Endothelial cell of umbilical vein (primary cell): Measurements from ENCODE around the gene VASH2. TPM values are rescaled to one million over a fixed set of nuclear protein-coding genes. Genes with fewer than 3 reads are reported as not detected.

Experiments used
- BruUV-seq: library from RNA; stranded (reverse); fragments of 400-500 nt; replicated peaks from 2 replicates; lab custom pipeline; 2021; lab: Mats Ljungman, UMichigan
- CTCF ChIA-PET: fragments of 300-600, 350-600 bp; sonication (Branson Sonifier 250); formaldehyde crosslinking; loops from one replicate; lab custom pipeline; 2021; ENCODE audit warnings: antibody characterized with exemption, inconsistent platforms; lab: Charles Lee
- POLR2A ChIA-PET: fragments of 300-600, 350-600 bp; sonication (Branson Sonifier 250); formaldehyde crosslinking; loops from one replicate; lab custom pipeline; 2021; ENCODE audit warnings: antibody characterized with exemption, inconsistent platforms; lab: Charles Lee
- DNase-seq: peaks from one replicate; pipeline ENCODE4 v3.0.0-alpha.2; 2011; ENCODE audit warnings: low read depth, low spot score
- FAIRE-seq: peaks from 2 replicates; lab custom pipeline; 2011; peaks lifted over from hg19 to GRCh38; lab: Jason Lieb, UNC
- H2AFZ ChIP-seq: 2 replicates; pipeline ENCODE4 v1.6.0; 2012; ENCODE audit warnings: low read depth, low read length, control low read depth, inconsistent platforms
- H3K27ac ChIP-seq: 2 replicates; pipeline ENCODE4 v1.5.1; 2011; ENCODE audit warnings: low read depth, mild to moderate bottlenecking, control low read depth, low read length, moderate library complexity; ENCODE audit not compliant: insufficient read depth
- H3K27me3 ChIP-seq, 2 experiments: 2 replicates each; pipeline versions ENCODE4 v1.6.0 to v1.6.1; 2011; ENCODE audit warnings: low read length in 2 of 2, mixed read lengths in 1 of 2; ENCODE audit not compliant: control insufficient read depth in 2 of 2, insufficient read depth in 2 of 2
- H3K36me3 ChIP-seq, 2 experiments: 2 replicates in 1 of 2; 3 replicates in 1 of 2; pipeline ENCODE4 v1.5.1; 2011; ENCODE audit warnings: low read length in 2 of 2, mild to moderate bottlenecking in 1 of 2, moderate library complexity in 1 of 2; ENCODE audit not compliant: control insufficient read depth in 2 of 2, insufficient read depth in 2 of 2; ENCODE audit errors: extremely low read depth in 1 of 2
- H3K4me1 ChIP-seq: 3 replicates; pipeline ENCODE4 v1.5.1; 2011; ENCODE audit warnings: mild to moderate bottlenecking, low read length; ENCODE audit not compliant: control insufficient read depth, insufficient read depth; ENCODE audit errors: extremely low read depth
- H3K4me2 ChIP-seq: 2 replicates; pipeline ENCODE4 v1.6.1; 2011; ENCODE audit warnings: low read length, control low read depth, mixed read lengths; ENCODE audit not compliant: insufficient read depth
- H3K4me3 ChIP-seq, 3 experiments: fragments of 200-600 bp in 1 of 3; sonication (generic), shearing (Covaris generic) in 1 of 3; replicated peaks in 1 of 3; 2 replicates each; pipeline ENCODE4 v1.5.1; 2011 to 2016; ENCODE audit warnings: control low read depth in 3 of 3, low read length in 3 of 3, mild to moderate bottlenecking in 2 of 3, inconsistent platforms in 1 of 3, low read depth in 1 of 3, moderate library complexity in 1 of 3; ENCODE audit not compliant: insufficient read depth in 1 of 3
- H3K79me2 ChIP-seq: 2 replicates; pipeline ENCODE4 v1.6.0; 2012; ENCODE audit warnings: low read length, inconsistent platforms; ENCODE audit not compliant: control insufficient read depth, insufficient read depth
- H3K9ac ChIP-seq: replicated peaks from 2 replicates; pipeline ENCODE3; 2011; ENCODE audit warnings: low read length, control low read depth; ENCODE audit not compliant: insufficient read depth; ENCODE audit errors: extremely low read depth
- H3K9me1 ChIP-seq: replicated peaks from 3 replicates; pipeline ENCODE4 v1.6.0; 2011; ENCODE audit warnings: mild to moderate bottlenecking, low read length; ENCODE audit not compliant: control insufficient read depth, insufficient read depth; ENCODE audit errors: extremely low read depth
- H3K9me3 ChIP-seq: replicated peaks from 2 replicates; pipeline ENCODE4 v1.5.1; 2012; ENCODE audit warnings: low read length, inconsistent platforms; ENCODE audit not compliant: control insufficient read depth, insufficient read depth
- H4K20me1 ChIP-seq: replicated peaks from 2 replicates; pipeline ENCODE3; 2011; ENCODE audit warnings: mild to moderate bottlenecking, low read length; ENCODE audit not compliant: control insufficient read depth, insufficient read depth; ENCODE audit errors: extremely low read depth
- EZH2 ChIP-seq: IDR thresholded peaks from 2 replicates; pipeline ENCODE4 v1.6.1; 2012; ENCODE audit warnings: borderline replicate concordance, low read depth, mild to moderate bottlenecking, moderate library complexity, low read length, inconsistent platforms; ENCODE audit not compliant: severe bottlenecking
- FOS ChIP-seq: IDR thresholded peaks from 2 replicates; pipeline ENCODE4 v1.6.1; 2011; ENCODE audit warnings: mild to moderate bottlenecking, low read length, moderate library complexity, borderline replicate concordance; ENCODE audit not compliant: insufficient read depth
- GATA2 ChIP-seq: IDR thresholded peaks from 2 replicates; pipeline ENCODE4 v1.7.0; 2011; ENCODE audit warnings: low read depth, mild to moderate bottlenecking, moderate library complexity, mixed read lengths, low read length; ENCODE audit not compliant: insufficient read length, insufficient read depth
- JUN ChIP-seq: IDR thresholded peaks from 2 replicates; pipeline ENCODE4 v1.6.1; 2011; ENCODE audit warnings: borderline replicate concordance, low read depth; ENCODE audit not compliant: insufficient read length, insufficient read depth
- MAX ChIP-seq: IDR thresholded peaks from 2 replicates; pipeline ENCODE4 v1.6.1; 2011; ENCODE audit not compliant: insufficient read depth, insufficient read length
- MYC ChIP-seq: IDR thresholded peaks from one replicate; pipeline ENCODE4 v1.6.1; 2011; ENCODE audit warnings: mild to moderate bottlenecking, low read depth, low read length
- POLR2A ChIP-seq: IDR thresholded peaks from 2 replicates; pipeline ENCODE4 v1.6.1; 2012; ENCODE audit warnings: low read depth, mild to moderate bottlenecking, control low read depth, low read length
- POLR2AphosphoS5 ChIP-seq: IDR thresholded peaks from 2 replicates; pipeline ENCODE4 v1.6.1; 2012; ENCODE audit warnings: low read depth, mild to moderate bottlenecking, control low read depth, low read length, moderate library complexity; ENCODE audit not compliant: insufficient read depth
- dilution Hi-C: fragments of 300-500 bp; cut with MboI; formaldehyde crosslinking; loops from one replicate; pipeline ENCODE4 v1.15.0; 2019; ENCODE audit warnings: low sequenced_read_pairs; ENCODE audit not compliant: extremely low pct_ligation_motif_present
- intact Hi-C: fragments of 100-400 bp; cut with micrococcal nuclease; formaldehyde crosslinking; loops from one replicate; pipeline ENCODE4 v1.10.0; 2022
- polyA plus RNA-seq, 4 experiments: library from polyadenylated mRNA; depleted of rRNA in 3 of 4; stranded (reverse) in 3 of 4; unstranded in 1 of 4; fragments of >200 nt; gene quantifications; 2 replicates each; pipeline versions ENCODE4 v1.2.1 to v1.2.3, GENCODE V29; 2011 to 2012; ENCODE audit warnings: missing spikeins in 1 of 4
- total RNA-seq: library from RNA; stranded (reverse); gene quantifications from 2 replicates; pipeline ENCODE4 v1.2.3, GENCODE V29; 2021
- TF ChIP-seq, protein P1 (sequence below), 2 donors: IDR thresholded peaks; 1 replicate in 1 of 2; 2 replicates in 1 of 2; pipeline ENCODE4 v1.5.1; 2011; ENCODE audit warnings: low read length in 2 of 2, mild to moderate bottlenecking in 2 of 2, moderate library complexity in 2 of 2, control low read depth in 1 of 2, inconsistent platforms in 1 of 2, low read depth in 1 of 2; ENCODE audit not compliant: insufficient read depth in 1 of 2; ENCODE audit errors: extremely low read depth in 1 of 2

VASH2 gene
- total and polyA plus RNA-seq, 2 donors (not counting 3 experiments of a cell fraction or from before 2014, with no cell fraction given) = 0.70 to 2.9 TPM

DNA sequence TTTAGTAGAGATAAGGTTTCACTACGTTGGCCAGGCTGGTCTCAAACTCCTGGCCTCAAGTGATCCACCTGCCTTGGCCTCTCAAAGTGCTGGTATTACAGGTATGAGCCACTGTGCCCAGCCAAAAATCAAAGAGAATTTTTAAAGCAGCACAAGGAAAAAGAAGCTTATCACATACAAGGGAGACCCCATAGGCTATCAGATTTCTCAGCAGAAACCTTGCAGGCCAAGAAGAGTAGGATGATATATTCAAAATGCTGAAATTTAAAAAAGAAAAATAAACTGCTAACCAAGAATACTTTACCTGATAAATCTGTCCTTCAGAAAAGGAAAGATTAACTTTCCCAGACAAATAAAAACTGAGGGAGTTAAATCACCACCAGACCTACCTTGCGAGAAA, 49.1 kb upstream of the VASH2 start:
- Histone ChIP-seq H4K20me1 (no peaks in the 10 kb centered on the region), H3K9me1 (no peaks in the 10 kb centered on the region), H3K36me3 (peaks cover 0 to 8% of the 10 kb centered on the region in 2 experiments), H3K9ac (no peak overlapping the region), H3K27ac (no peak overlapping the region), H2AFZ (no peak overlapping the region), H3K4me1 (no peaks in the 10 kb centered on the region), H3K27me3 (peaks cover 0 to 3% of the 10 kb centered on the region in 2 experiments), H3K4me3 (no peak overlapping the region), H3K4me2 (no peak overlapping the region), H3K79me2 (no peaks in the 10 kb centered on the region), H3K9me3 (no peaks in the 10 kb centered on the region)
- TF ChIP-seq, protein P1, sequence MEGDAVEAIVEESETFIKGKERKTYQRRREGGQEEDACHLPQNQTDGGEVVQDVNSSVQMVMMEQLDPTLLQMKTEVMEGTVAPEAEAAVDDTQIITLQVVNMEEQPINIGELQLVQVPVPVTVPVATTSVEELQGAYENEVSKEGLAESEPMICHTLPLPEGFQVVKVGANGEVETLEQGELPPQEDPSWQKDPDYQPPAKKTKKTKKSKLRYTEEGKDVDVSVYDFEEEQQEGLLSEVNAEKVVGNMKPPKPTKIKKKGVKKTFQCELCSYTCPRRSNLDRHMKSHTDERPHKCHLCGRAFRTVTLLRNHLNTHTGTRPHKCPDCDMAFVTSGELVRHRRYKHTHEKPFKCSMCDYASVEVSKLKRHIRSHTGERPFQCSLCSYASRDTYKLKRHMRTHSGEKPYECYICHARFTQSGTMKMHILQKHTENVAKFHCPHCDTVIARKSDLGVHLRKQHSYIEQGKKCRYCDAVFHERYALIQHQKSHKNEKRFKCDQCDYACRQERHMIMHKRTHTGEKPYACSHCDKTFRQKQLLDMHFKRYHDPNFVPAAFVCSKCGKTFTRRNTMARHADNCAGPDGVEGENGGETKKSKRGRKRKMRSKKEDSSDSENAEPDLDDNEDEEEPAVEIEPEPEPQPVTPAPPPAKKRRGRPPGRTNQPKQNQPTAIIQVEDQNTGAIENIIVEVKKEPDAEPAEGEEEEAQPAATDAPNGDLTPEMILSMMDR (IDR thresholded peaks at IDR 0.05; ENCODE audit: extremely low read depth in 1 of 2, insufficient read depth in 1 of 2, low read depth in 1 of 2, low read length in 2 of 2) = no peak
- TF ChIP-seq EZH2 = no peak
- TF ChIP-seq MAX = no peak
- TF ChIP-seq MYC = no peak
- no peak for TF ChIP-seq JUN
- TF ChIP-seq FOS = no peak
- TF ChIP-seq GATA2 = no peak
- TF ChIP-seq POLR2A = no peak
- TF ChIP-seq POLR2AphosphoS5 = no peak
- DNase-seq = no peak
- POLR2A ChIA-PET = interaction anchor here (0.6 kb wide), 1 partner anchor 39 kb away, joined by 3 read pairs; no protein-coding TSS in a partner anchor
- CTCF ChIA-PET = interaction anchor here (0.7 to 1.2 kb wide), 2 partner anchors 65 to 344 kb away, joined by 3 read pairs; no protein-coding TSS in a partner anchor
- intact Hi-C loops = no loop called here
- BruUV-seq = no TSS peak
- FAIRE-seq = no peak
- dilution Hi-C loops = no loop called here
